B cell (primary cell): ENCODE data around the gene LRRC42.
"Not testable (repeated sequence)": the region's sequence is repeated elsewhere in the genome, so short reads cannot be mapped to it uniquely, and the experiment has no call there.

Source experiments
- EZH2 ChIP-seq: IDR thresholded peaks from 2 replicates; pipeline ENCODE4 v1.6.1; 2012; ENCODE audit warnings: borderline replicate concordance, low read depth, mild to moderate bottlenecking, moderate library complexity, low read length; ENCODE audit not compliant: insufficient read depth, poor library complexity, severe bottlenecking
- TF ChIP-seq, protein P1 (sequence below): fragments of 200-600 bp; IDR thresholded peaks from one replicate; pipeline ENCODE4 v1.8.0; 2022; ENCODE audit warnings: antibody characterized with exemption, mild to moderate bottlenecking

DNA sequence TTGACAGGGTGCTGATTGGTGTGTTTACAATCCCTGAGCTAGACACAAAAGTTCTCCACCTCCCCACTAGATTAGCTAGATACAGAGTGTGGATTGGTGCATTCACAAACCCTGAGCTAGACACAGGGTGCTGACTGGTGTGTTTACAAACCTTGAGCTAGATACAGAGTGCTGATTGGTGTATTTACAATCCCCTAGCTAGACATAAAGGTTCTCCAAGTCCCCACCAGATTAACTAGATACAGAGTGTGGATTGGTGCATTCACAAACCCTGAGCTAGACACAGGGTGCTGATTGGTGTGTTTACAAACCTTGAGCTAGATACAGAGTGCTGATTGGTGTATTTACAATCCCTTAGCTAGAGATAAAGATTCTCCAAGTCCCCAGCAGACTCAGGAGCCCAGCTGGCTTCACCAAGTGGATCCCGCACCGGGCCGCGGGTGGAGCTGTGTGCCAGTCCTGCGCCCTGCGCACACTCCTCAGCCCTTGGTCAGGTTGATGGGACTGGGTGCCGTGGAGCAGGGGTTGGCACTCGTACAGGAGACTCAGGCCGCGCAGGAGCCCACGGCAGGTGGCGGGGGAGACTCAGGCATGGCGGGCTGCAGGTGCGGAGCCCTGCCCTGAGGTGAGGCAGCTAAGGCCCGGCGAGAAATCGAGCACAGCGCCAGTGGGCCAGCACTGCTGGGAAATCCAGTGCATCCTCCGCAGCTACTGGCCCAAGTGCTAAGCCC lies 57.8 kb downstream of the LRRC42 start:
- TF ChIP-seq, protein P1, sequence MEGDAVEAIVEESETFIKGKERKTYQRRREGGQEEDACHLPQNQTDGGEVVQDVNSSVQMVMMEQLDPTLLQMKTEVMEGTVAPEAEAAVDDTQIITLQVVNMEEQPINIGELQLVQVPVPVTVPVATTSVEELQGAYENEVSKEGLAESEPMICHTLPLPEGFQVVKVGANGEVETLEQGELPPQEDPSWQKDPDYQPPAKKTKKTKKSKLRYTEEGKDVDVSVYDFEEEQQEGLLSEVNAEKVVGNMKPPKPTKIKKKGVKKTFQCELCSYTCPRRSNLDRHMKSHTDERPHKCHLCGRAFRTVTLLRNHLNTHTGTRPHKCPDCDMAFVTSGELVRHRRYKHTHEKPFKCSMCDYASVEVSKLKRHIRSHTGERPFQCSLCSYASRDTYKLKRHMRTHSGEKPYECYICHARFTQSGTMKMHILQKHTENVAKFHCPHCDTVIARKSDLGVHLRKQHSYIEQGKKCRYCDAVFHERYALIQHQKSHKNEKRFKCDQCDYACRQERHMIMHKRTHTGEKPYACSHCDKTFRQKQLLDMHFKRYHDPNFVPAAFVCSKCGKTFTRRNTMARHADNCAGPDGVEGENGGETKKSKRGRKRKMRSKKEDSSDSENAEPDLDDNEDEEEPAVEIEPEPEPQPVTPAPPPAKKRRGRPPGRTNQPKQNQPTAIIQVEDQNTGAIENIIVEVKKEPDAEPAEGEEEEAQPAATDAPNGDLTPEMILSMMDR = not testable (repeated sequence)
- TF ChIP-seq EZH2 = not testable (repeated sequence)
